NCI-H1105 (cell line): Measurements from ENCODE around the gene DSCAML1.

Source experiments
- DNase-seq: peaks from one replicate; lab custom pipeline; 2025; lab: John Stamatoyannopoulos, UW

DSCAML1 gene

DNA sequence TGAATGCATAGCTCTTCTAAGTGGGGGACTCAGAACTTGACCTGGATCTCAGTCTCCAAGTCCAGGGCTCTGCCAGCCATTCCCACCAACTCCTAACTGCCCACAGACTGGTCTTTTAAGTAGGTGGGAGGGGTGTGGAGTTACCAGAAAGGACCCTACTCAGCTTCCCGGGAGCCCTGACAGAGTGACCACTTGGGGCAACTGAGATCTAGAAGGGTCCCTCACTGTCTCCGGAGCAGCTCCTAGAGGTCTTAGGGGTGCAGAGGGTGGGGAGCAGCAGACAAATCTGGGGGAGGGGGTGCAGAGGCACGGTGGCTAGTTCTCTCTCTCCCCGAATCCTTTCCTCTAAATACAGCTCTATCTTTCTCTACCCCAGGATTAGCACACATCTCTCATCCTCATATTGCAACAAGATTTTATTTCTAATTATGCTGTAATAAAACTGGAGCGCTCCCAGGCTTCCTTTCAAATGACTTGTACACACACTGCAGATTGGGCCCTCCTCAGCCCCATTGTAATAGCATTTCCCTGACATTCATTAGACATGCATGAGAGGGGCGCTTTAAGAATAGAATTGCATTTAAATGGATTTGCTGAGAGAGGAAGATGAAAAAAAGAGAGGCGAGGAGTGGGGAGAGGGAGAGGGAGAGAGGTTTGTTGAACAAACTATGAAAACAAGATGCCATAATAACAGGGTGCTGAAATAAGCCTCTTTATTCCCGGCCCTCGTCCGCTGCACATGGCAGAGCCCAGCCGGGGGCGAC lies 250.4 kb downstream of the DSCAML1 start:
- no peak for DNase-seq

GRCh38 chr11:117545706-117546105 lies 251.3 kb downstream of the DSCAML1 start:
- DNase-seq, result no peak

- DNase-seq, result no peak
Observed at GRCh38 chr11:117544130-117544800, 252.8 kb downstream of the DSCAML1 start.

- DNase-seq, result no peak
Observed at GRCh38 chr11:117541211-117541610, 255.8 kb downstream of the DSCAML1 start.

DNA sequence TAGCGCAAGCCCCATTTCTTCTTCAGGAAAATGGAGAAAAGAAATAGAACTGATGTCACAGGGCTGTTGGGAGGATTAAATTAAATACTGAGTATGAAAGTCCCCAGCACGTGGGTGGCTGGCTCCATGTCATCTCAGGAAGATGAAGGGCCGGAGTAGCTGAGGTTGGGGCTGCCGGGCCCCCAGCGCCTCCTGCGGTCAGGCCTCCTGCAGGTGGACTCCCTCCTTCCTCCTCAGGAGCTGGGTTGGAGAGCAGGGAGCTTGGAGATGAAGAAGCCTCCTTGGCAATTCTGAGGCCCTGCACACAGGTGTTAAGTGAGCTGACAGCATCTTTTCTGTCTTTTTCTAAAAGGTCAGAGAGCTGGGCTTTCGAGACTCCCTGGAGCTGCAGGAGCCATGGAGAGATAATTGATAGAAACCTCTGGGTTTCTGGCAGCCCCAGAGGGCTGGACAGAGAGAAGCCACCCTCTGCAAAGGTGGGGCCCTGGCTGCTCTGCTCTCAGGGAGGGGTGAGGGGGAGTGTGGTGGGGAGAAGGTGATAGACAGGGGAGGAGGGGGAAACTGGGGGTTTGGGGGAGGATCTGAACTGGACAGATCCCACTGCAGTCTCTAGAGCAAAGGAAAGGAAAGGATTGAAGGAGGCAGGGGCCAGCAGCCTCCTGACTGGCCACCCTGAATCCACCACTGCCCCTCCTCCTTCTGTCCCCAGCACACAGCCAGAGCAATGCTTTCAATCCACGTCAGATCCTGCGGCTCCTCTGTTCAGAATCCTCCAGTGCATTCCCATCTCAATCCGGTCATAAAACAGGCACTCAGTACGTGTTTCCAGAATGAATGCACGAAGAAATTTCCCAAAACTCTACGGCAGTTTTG lies 258.5 kb downstream of the DSCAML1 start:
- no peak for DNase-seq

GRCh38 chr11:117535850-117536411 lies 261.1 kb downstream of the DSCAML1 start:
- peak; percentile 75 for DNase-seq

GRCh38 chr11:117535201-117535849 lies 261.7 kb downstream of the DSCAML1 start:
- DNase-seq, result peak; percentile 75

- no peak for DNase-seq
Observed at GRCh38 chr11:117532568-117532967, 264.4 kb downstream of the DSCAML1 start.

GRCh38 chr11:117529816-117530215 lies 267.2 kb downstream of the DSCAML1 start:
- DNase-seq, result no peak

DNA sequence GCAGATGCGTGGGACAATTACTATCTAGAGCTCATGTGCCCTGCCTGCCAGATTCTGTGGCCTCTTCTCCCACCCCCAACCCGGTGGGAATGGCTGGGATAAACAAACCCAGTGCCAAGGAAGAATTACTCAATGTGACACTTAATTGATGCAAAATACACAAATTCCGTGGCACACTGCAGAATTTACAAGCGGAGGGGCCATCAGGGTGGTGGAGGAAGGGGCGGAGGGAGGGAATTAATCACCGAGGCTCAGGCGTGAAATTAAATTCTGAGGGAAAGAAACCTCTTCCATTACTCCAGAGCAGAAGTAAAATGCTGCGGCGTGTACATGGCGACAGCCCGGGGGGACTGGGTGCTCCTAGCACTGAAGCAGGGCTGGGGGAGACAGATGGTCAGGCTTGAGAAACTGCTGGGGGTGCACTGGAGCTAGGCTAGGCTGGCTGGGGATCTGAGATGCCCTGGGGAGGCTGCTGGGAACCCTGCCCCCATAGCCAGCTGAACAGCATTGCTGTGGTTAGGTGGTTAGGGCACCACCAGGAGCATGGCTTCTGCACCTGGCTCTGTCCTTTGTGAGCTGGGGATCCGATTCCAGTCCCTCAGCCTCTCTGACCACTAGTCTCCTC lies 268.8 kb downstream of the DSCAML1 start:
- peak; percentile 14 for DNase-seq

DNA sequence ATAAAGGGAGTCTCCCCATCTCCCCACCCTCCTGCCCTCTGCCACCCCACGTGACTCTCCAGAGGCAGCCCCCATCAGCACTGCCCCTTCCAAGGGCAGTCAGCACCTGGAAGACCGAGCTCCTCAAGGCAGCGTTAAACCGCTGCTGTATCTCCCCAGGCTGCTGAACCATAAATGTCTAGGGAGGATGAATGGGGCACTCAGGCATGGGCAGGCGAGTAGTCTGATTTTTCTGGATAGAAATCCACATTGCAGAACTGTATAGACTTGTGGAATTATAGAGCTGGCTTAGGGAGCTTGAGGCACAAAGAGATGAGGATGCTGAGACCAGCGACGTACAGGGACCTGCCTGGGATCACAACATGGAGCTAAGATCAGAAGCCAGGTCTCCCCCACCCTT lies 269.7 kb downstream of the DSCAML1 start:
- DNase-seq, result no peak

DNA sequence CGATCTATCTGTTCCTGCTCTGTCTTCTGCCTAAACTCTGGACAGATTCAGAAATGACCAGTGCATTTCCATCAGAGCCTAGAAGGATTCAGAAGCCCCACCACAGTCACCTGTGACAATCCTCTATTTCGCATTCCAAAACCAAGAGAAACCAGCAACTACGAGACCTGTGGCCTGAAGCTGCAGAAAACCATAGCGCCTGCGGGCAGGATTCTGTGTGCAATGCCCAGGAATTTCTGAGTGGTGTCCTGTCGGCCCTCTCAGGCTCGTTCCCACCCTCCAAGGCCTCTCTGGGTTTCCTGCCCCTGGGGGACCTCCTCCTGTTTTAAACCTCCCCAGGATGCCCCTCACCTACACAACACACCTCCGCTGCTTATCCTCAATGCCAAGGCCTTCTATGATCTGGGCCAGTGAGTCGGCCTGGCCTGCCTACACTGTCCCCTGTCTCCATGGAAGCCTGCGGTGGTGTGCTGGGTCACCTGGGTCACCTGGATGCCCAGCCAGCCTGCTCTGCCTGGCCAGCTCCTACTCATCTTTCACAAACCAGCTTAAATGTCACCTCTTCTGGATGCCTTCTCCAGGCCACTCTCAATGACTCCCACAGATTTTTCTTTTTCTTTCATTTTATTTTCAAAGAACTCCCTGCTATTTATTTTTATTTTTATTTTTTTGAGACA lies 271.0 kb downstream of the DSCAML1 start:
- no peak for DNase-seq

DNA sequence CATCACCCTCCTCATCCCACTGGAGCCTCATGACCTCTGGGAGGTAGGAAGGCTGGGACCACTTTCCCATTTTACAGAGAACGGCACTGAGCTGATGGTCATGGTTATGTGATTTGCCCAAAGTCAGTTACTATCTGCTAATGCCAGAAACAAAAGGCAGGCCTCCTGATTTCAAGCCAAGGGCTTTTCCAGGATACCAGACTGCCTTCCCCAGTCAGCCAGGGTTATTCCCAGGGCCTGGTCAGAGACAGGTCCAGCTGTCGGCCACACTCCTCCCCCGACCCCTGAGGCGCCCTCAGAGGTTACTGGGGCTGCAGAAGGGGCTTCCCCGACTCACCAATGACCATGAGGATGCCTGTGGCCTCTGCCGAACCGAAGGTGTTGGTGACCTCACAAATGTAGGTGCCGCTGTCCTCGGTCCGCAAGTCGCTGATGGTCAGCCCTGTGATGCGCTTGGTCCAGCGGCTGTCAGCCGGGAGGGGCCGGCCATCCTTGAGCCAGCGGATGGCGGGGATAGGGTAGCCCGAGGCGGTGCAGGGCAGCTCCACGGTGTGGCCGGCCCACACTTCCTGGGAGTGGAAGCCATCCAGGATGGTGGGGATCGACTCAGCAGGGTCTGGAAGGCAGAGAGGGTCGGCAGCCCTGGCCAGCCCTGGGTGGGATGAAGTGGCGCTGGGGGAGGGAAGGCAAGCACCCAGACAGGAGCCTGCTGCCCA lies 272.4 kb downstream of the DSCAML1 start:
- DNase-seq, result no peak

DNA sequence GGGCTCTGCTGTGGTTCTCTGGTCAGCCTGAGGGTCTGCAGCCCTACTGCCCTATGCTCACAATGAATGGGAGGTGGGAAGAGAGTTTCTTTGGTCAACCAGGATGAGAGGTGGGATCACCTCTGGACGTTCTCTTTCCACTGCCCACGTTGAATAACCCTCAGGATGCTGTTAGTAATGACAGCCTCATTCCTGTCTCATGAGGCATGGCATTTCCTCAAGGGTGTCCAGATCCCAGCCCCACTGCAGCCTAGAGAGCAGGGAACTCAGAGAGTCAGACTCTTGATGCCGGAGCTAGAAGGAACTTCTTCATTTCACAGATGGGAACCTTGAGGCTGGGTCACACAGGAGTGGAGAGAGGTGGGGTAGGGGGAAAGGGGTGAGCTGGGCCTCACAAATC lies 273.3 kb downstream of the DSCAML1 start:
- no peak for DNase-seq

GRCh38 chr11:117521974-117522373 lies 275.0 kb downstream of the DSCAML1 start:
- no peak for DNase-seq

DNA sequence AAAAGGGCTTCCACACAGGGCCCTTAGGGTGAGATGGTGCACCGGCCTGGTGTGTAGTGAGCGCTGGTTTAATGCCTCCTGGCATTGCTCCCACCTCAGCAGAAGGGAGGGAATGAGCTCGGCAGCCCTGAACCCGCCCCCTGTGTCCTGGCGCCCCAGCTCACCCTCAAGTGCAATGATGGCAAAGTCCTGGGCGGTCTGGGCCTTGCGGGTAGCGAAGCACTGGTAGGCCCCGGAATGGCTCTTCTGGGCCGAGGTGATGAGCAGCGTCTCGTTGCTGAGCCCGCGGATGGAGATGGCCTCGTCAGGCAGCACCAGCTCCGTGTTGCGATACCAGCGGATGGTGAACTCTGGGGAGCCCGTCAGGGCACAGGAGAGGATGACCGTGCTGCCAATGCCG lies 276.1 kb downstream of the DSCAML1 start:
- DNase-seq, result no peak

GRCh38 chr11:117520201-117520600 lies 276.8 kb downstream of the DSCAML1 start:
- no peak for DNase-seq

- no peak for DNase-seq
Observed at GRCh38 chr11:117519590-117519989, 277.4 kb downstream of the DSCAML1 start.

- DNase-seq, result no peak
Observed at GRCh38 chr11:117519170-117519569, 277.8 kb downstream of the DSCAML1 start.

DNA sequence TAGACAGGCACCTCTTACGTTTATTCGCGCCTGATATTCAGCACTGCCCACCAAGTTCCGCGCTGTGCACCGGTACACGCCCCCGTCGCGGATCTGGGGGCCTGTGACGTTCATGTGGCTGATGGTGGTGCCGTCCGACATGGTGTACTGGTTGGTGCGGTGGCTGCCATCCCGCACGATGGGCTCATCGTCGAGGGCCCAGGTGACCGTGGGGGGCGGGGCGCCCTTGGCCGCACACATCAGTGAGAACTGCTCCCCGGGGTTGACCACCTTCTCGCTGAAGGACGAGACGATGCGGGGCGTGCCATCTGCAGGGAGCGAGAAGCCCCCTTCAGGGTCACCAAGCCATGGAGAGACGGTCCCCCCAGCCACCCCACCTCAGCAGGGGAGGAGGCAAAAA lies 278.6 kb downstream of the DSCAML1 start:
- no peak for DNase-seq
